IMR-90 (cell line): Measurements from ENCODE around the gene DIABLO.

Experiments
- CEBPB ChIP-seq: IDR thresholded peaks from 2 replicates; pipeline ENCODE4 v1.6.1; 2012; ENCODE audit warnings: low read depth, low read length, improper control_type of control experiment
- CHD1 ChIP-seq: IDR thresholded peaks from 2 replicates; pipeline ENCODE4 v1.6.1; 2012; ENCODE audit warnings: low read depth, low read length, improper control_type of control experiment
- POLR2A ChIP-seq: IDR thresholded peaks from 2 replicates; pipeline ENCODE4 v1.6.1; 2012; ENCODE audit warnings: mild to moderate bottlenecking, low read depth, low read length
- RAD21 ChIP-seq: IDR thresholded peaks from 2 replicates; pipeline ENCODE4 v1.6.1; 2012; ENCODE audit warnings: low read length, improper control_type of control experiment
- SMC3 ChIP-seq: fragments of 150-350 bp; IDR thresholded peaks from 2 replicates; pipeline ENCODE4 v1.6.1; 2016; ENCODE audit warnings: low read depth, mild to moderate bottlenecking, antibody characterized with exemption, low read length, moderate library complexity
- TF ChIP-seq, protein P1 (sequence below): conservative IDR thresholded peaks from 2 replicates; pipeline ENCODE4 v1.5.1; 2012; ENCODE audit warnings: mild to moderate bottlenecking, low read depth, low read length, improper control_type of control experiment

DNA sequence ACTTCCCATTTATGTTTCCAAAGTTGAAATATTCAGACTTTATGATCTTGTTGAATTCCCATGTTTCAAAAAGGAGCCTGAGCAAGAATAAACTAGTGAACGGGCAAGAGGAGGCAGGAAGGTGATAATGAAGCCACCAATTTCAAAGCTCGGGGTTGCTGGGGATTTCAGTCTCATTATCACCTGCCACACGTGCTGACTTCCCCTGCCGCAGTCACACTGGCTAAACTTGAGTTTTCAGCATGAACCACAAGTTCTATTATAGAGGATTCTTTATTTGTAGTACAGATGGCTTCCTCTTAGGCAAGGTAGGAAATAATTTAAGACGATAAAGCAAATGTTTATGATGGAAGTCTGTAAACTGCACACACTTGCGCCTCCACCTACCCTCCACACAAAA lies 18.1 kb upstream of the DIABLO start:
- TF ChIP-seq, protein P1, sequence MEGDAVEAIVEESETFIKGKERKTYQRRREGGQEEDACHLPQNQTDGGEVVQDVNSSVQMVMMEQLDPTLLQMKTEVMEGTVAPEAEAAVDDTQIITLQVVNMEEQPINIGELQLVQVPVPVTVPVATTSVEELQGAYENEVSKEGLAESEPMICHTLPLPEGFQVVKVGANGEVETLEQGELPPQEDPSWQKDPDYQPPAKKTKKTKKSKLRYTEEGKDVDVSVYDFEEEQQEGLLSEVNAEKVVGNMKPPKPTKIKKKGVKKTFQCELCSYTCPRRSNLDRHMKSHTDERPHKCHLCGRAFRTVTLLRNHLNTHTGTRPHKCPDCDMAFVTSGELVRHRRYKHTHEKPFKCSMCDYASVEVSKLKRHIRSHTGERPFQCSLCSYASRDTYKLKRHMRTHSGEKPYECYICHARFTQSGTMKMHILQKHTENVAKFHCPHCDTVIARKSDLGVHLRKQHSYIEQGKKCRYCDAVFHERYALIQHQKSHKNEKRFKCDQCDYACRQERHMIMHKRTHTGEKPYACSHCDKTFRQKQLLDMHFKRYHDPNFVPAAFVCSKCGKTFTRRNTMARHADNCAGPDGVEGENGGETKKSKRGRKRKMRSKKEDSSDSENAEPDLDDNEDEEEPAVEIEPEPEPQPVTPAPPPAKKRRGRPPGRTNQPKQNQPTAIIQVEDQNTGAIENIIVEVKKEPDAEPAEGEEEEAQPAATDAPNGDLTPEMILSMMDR: no peak
- TF ChIP-seq SMC3 (no peak), CHD1 (no peak), RAD21 (no peak), POLR2A (no peak), CEBPB (no peak)
